Naive thymus-derived CD4-positive, alpha-beta T cell (primary cell): ENCODE measurements around the gene SYT14. TPM values are rescaled to one million over a fixed set of nuclear protein-coding genes. Genes with fewer than 3 reads are reported as not detected.

Source experiments
- ATAC-seq: fragments of 150-1000 bp; cut with Tn5 transposase; 2 replicates; pipeline ENCODE4 v1.10.0; 2021; ENCODE audit warnings: mild to moderate bottlenecking, moderate library complexity
- CTCF ChIA-PET: fragments of 350-600 bp; sonication (Branson Sonifier 250); formaldehyde crosslinking; loops from one replicate; lab custom pipeline; 2021; ENCODE audit warnings: antibody characterized with exemption; lab: Charles Lee
- POLR2A ChIA-PET: fragments of 350-600 bp; sonication (Branson Sonifier 250); formaldehyde crosslinking; loops from one replicate; lab custom pipeline; 2021; ENCODE audit warnings: antibody characterized with exemption, inconsistent platforms; lab: Charles Lee
- DNase-seq, 9 donors: peaks; one replicate each; pipeline versions ENCODE4 v3.0.0 to v3.0.0-alpha.2; 2020 to 2022; ENCODE audit warnings: mixed read lengths in 1 of 9
- H3K27ac ChIP-seq: one replicate; pipeline ENCODE4 v1.7.0; 2013; ENCODE audit warnings: mild to moderate bottlenecking, low read depth, low read length, moderate library complexity
- H3K27me3 ChIP-seq, 2 donors: one replicate each; pipeline ENCODE4 v1.7.0; 2013; ENCODE audit warnings: low read length in 2 of 2, mild to moderate bottlenecking in 2 of 2, moderate library complexity in 2 of 2; ENCODE audit not compliant: control insufficient read depth in 2 of 2, insufficient read depth in 2 of 2
- H3K36me3 ChIP-seq, 3 experiments: 1 replicate in 2 of 3; 2 replicates in 1 of 3; pipeline ENCODE4 v1.7.0; 2013; ENCODE audit warnings: low read length in 3 of 3, mild to moderate bottlenecking in 3 of 3, moderate library complexity in 1 of 3; ENCODE audit not compliant: insufficient read depth in 3 of 3, control insufficient read depth in 2 of 3
- H3K4me1 ChIP-seq, 2 donors: one replicate each; pipeline ENCODE4 v1.7.0; 2013; ENCODE audit warnings: low read length in 2 of 2, mild to moderate bottlenecking in 2 of 2, moderate library complexity in 1 of 2; ENCODE audit not compliant: control insufficient read depth in 2 of 2, insufficient read depth in 2 of 2
- H3K4me3 ChIP-seq: 2 replicates; pipeline ENCODE4 v1.7.0; 2013; ENCODE audit warnings: mild to moderate bottlenecking, low read length
- H3K9me3 ChIP-seq, 3 experiments: 1 replicate in 2 of 3; 2 replicates in 1 of 3; pipeline ENCODE4 v1.7.0; 2013; ENCODE audit warnings: low read length in 3 of 3; ENCODE audit not compliant: control insufficient read depth in 2 of 3
- H3K27ac Mint-ChIP-seq, 9 donors: one replicate each; pipeline ENCODE4 v1.8.0; 2020 to 2022; ENCODE audit warnings: mixed read lengths in 9 of 9, mild to moderate bottlenecking in 8 of 9, moderate library complexity in 5 of 9, inconsistent platforms in 2 of 9
- H3K27me3 Mint-ChIP-seq, 5 donors: one replicate each; pipeline ENCODE4 v1.8.0; 2021 to 2022; ENCODE audit warnings: mixed read lengths in 5 of 5, mild to moderate bottlenecking in 1 of 5
- H3K36me3 Mint-ChIP-seq, 5 donors: one replicate each; pipeline ENCODE4 v1.8.0; 2020 to 2022; ENCODE audit warnings: mixed read lengths in 5 of 5, mild to moderate bottlenecking in 3 of 5, inconsistent platforms in 1 of 5
- H3K4me1 Mint-ChIP-seq, 7 donors: one replicate each; pipeline ENCODE4 v1.8.0; 2020 to 2022; ENCODE audit warnings: mixed read lengths in 7 of 7, mild to moderate bottlenecking in 3 of 7, inconsistent platforms in 1 of 7
- H3K4me3 Mint-ChIP-seq, 10 donors: one replicate each; pipeline ENCODE4 v1.8.0; 2020 to 2022; ENCODE audit warnings: mild to moderate bottlenecking in 10 of 10, mixed read lengths in 10 of 10, moderate library complexity in 6 of 10, inconsistent platforms in 2 of 10
- H3K9me3 Mint-ChIP-seq, 11 donors: one replicate each; pipeline ENCODE4 v1.8.0; 2020 to 2022; ENCODE audit warnings: mixed read lengths in 11 of 11, mild to moderate bottlenecking in 4 of 11, inconsistent platforms in 1 of 11, moderate library complexity in 1 of 11
- intact Hi-C, 2 donors: fragments of 100-400 bp; cut with micrococcal nuclease; formaldehyde crosslinking; loops; one replicate each; pipeline ENCODE4 v1.15.1; 2023
- polyA plus RNA-seq, 2 donors: library from polyadenylated mRNA; unstranded; fragments of 300-500 nt; fragmentation: Illumina TruSeq; gene quantifications; one replicate each; pipeline ENCODE4 v1.2.3, GENCODE V29; 2021
- total RNA-seq, 6 experiments: library from RNA in 5 of 6; stranded (reverse) in 5 of 6; gene quantifications; 1 replicate in 5 of 6; 2 replicates in 1 of 6; pipeline ENCODE4 v1.2.3 and lab custom pipeline; 2021 to 2026

Gene SYT14
- total and polyA plus RNA-seq, 7 experiments from 2014 or later, result not detected

- H3K36me3 ChIP-seq, result no peaks in the 10 kb centered on the region
- H3K36me3 Mint-ChIP-seq, result no peaks in the 10 kb centered on the region
- ATAC-seq (no peak), DNase-seq (no peak)
- POLR2A ChIA-PET, result no interaction called here
- intact Hi-C loops, result no loop called here
- no peak overlapping the region for H3K4me3 ChIP-seq
- no peaks in the 10 kb centered on the region for H3K9me3 ChIP-seq
- H3K4me1 Mint-ChIP-seq, result no peaks in the 10 kb centered on the region
- peaks cover 0 to 3% (median 0%) of the 10 kb centered on the region in 5 donors for H3K27me3 Mint-ChIP-seq
- no peaks in the 10 kb centered on the region for H3K4me1 ChIP-seq
- no peak overlapping the region for H3K4me3 Mint-ChIP-seq
- H3K27ac ChIP-seq, result no peak overlapping the region
- CTCF ChIA-PET, result no interaction called here
- no peak overlapping the region for H3K27ac Mint-ChIP-seq
- no peaks in the 10 kb centered on the region for H3K27me3 ChIP-seq
- no peaks in the 10 kb centered on the region for H3K9me3 Mint-ChIP-seq
Measured at GRCh38 chr1:210010161-210010560, 72.1 kb downstream of the SYT14 start.

- H3K4me3 ChIP-seq, result no peak overlapping the region
- H3K9me3 Mint-ChIP-seq, result no peaks in the 10 kb centered on the region
- ChIA-PET POLR2A (no interaction called here), CTCF (no interaction called here)
- no peaks in the 10 kb centered on the region for H3K4me1 ChIP-seq
- intact Hi-C loops, result no loop called here
- H3K36me3 Mint-ChIP-seq, result no peaks in the 10 kb centered on the region
- no peaks in the 10 kb centered on the region for H3K9me3 ChIP-seq
- H3K4me1 Mint-ChIP-seq, result no peaks in the 10 kb centered on the region
- ATAC-seq (no peak), DNase-seq (no peak)
- no peak overlapping the region for H3K27ac Mint-ChIP-seq
- peaks cover 0 to 8% (median 3%) of the 10 kb centered on the region in 5 donors for H3K27me3 Mint-ChIP-seq
- H3K27ac ChIP-seq, result no peak overlapping the region
- H3K27me3 ChIP-seq, result no peaks in the 10 kb centered on the region
- no peak overlapping the region for H3K4me3 Mint-ChIP-seq
- H3K36me3 ChIP-seq, result no peaks in the 10 kb centered on the region
Measured at GRCh38 chr1:210021145-210021860, 83.3 kb downstream of the SYT14 start.

- no peaks in the 10 kb centered on the region for H3K36me3 ChIP-seq
- no peak for DNase-seq
- CTCF ChIA-PET, result interaction anchor here (0.7 kb wide), 1 partner anchor 17 kb away, joined by 3 read pairs; no protein-coding TSS in a partner anchor
- Mint-ChIP-seq H3K4me1 (no peaks in the 10 kb centered on the region), H3K27ac (no peak overlapping the region), H3K36me3 (no peaks in the 10 kb centered on the region), H3K4me3 (no peak overlapping the region), H3K9me3 (no peaks in the 10 kb centered on the region), H3K27me3 (peaks cover 0 to 2% (median 0%) of the 10 kb centered on the region in 5 donors)
- no peaks in the 10 kb centered on the region for H3K9me3 ChIP-seq
- intact Hi-C loops, result no loop called here
- POLR2A ChIA-PET, result no interaction called here
- no peak overlapping the region for H3K4me3 ChIP-seq
- no peak for ATAC-seq
- H3K4me1 ChIP-seq, result no peaks in the 10 kb centered on the region
- H3K27me3 ChIP-seq, result no peaks in the 10 kb centered on the region
- no peak overlapping the region for H3K27ac ChIP-seq
Measured at GRCh38 chr1:210022044-210022443, 84.0 kb downstream of the SYT14 start.

GRCh38 chr1:210024282-210024681, 86.3 kb downstream of the SYT14 start:
- Mint-ChIP-seq H3K4me3 (no peak overlapping the region), H3K27me3 (peaks cover 0 to 10% (median 7%) of the 10 kb centered on the region in 5 donors), H3K9me3 (peaks cover 0 to 2% (median 0%) of the 10 kb centered on the region in 11 donors), H3K36me3 (no peaks in the 10 kb centered on the region), H3K27ac (no peak overlapping the region), H3K4me1 (no peaks in the 10 kb centered on the region)
- H3K4me3 ChIP-seq, result no peak overlapping the region
- H3K27me3 ChIP-seq, result no peaks in the 10 kb centered on the region
- no peaks in the 10 kb centered on the region for H3K36me3 ChIP-seq
- H3K27ac ChIP-seq, result no peak overlapping the region
- no peaks in the 10 kb centered on the region for H3K4me1 ChIP-seq
- ChIA-PET CTCF (no interaction called here), POLR2A (no interaction called here)
- intact Hi-C loops, result no loop called here
- ATAC-seq, result no peak
- DNase-seq, result no peak
- no peaks in the 10 kb centered on the region for H3K9me3 ChIP-seq

- no peak overlapping the region for H3K27ac ChIP-seq
- DNase-seq (no peak), ATAC-seq (no peak)
- Mint-ChIP-seq H3K27ac (no peak overlapping the region), H3K27me3 (peaks cover 0 to 10% (median 7%) of the 10 kb centered on the region in 5 donors), H3K9me3 (peaks cover 0 to 2% (median 0%) of the 10 kb centered on the region in 11 donors), H3K4me1 (no peaks in the 10 kb centered on the region), H3K4me3 (no peak overlapping the region), H3K36me3 (no peaks in the 10 kb centered on the region)
- no peaks in the 10 kb centered on the region for H3K4me1 ChIP-seq
- CTCF ChIA-PET, result no interaction called here
- POLR2A ChIA-PET, result no interaction called here
- intact Hi-C loops, result no loop called here
- H3K36me3 ChIP-seq, result no peaks in the 10 kb centered on the region
- no peak overlapping the region for H3K4me3 ChIP-seq
- H3K9me3 ChIP-seq, result no peaks in the 10 kb centered on the region
- H3K27me3 ChIP-seq, result no peaks in the 10 kb centered on the region
Measured at GRCh38 chr1:210024996-210025395, 87.0 kb downstream of the SYT14 start.

- no peaks in the 10 kb centered on the region for H3K36me3 ChIP-seq
- ChIA-PET CTCF (no interaction called here), POLR2A (no interaction called here)
- Mint-ChIP-seq H3K27me3 (peaks cover 2 to 18% (median 10%) of the 10 kb centered on the region in 5 donors), H3K9me3 (peaks cover 0 to 7% (median 4%) of the 10 kb centered on the region in 11 donors), H3K36me3 (peaks cover 0 to 3% (median 0%) of the 10 kb centered on the region in 5 donors), H3K27ac (no peak overlapping the region), H3K4me3 (no peak overlapping the region), H3K4me1 (no peaks in the 10 kb centered on the region)
- ATAC-seq, result no peak
- no peaks in the 10 kb centered on the region for H3K27me3 ChIP-seq
- no peak for DNase-seq
- H3K9me3 ChIP-seq, result no peaks in the 10 kb centered on the region
- no peaks in the 10 kb centered on the region for H3K4me1 ChIP-seq
- no peak overlapping the region for H3K27ac ChIP-seq
- no peak overlapping the region for H3K4me3 ChIP-seq
- intact Hi-C loops, result no loop called here
Measured at GRCh38 chr1:210025870-210026269, 87.9 kb downstream of the SYT14 start.

GRCh38 chr1:210027994-210028393, 90.0 kb downstream of the SYT14 start:
- H3K27ac Mint-ChIP-seq, result no peak overlapping the region
- H3K4me1 Mint-ChIP-seq, result no peaks in the 10 kb centered on the region
- H3K9me3 Mint-ChIP-seq, result peaks cover 0 to 10% (median 4%) of the 10 kb centered on the region in 11 donors
- H3K9me3 ChIP-seq, result no peaks in the 10 kb centered on the region
- no peak for DNase-seq
- H3K36me3 ChIP-seq, result no peaks in the 10 kb centered on the region
- ChIA-PET CTCF (no interaction called here), POLR2A (no interaction called here)
- H3K27me3 ChIP-seq, result no peaks in the 10 kb centered on the region
- no peak overlapping the region for H3K4me3 ChIP-seq
- H3K27ac ChIP-seq, result no peak overlapping the region
- intact Hi-C loops, result no loop called here
- H3K36me3 Mint-ChIP-seq, result peaks cover 0 to 3% (median 0%) of the 10 kb centered on the region in 5 donors
- H3K4me1 ChIP-seq, result no peaks in the 10 kb centered on the region
- no peak overlapping the region for H3K4me3 Mint-ChIP-seq
- no peak for ATAC-seq
- peaks cover 2 to 28% (median 20%) of the 10 kb centered on the region in 5 donors for H3K27me3 Mint-ChIP-seq
